ENCODE measurements around the gene TMEM161B.
"Not testable (repeated sequence)": the region's sequence is repeated elsewhere in the genome, so short reads cannot be mapped to it uniquely, and the experiment has no call there.

TMEM161B gene

GRCh38 chr5:88263349-88263748 lies 5.3 kb downstream of the TMEM161B start:
- DNase-seq: no peak
- Mint-ChIP-seq H3K36me3 (ENCODE audit: low read depth) (peaks cover 87% of the 10 kb centered on the region), H3K27me3 (no peaks in the 10 kb centered on the region), H3K4me3 (no peak overlapping the region), H3K9me3 (peaks cover 2% of the 10 kb centered on the region), H3K27ac (no peak overlapping the region), H3K4me1 (ENCODE audit: low read depth) (peaks cover 63% of the 10 kb centered on the region)

GRCh38 chr5:88262116-88262515 lies 6.5 kb downstream of the TMEM161B start:
- H3K9me3 Mint-ChIP-seq: peaks cover 2% of the 10 kb centered on the region
- no peak overlapping the region for H3K27ac Mint-ChIP-seq
- H3K27me3 Mint-ChIP-seq: no peaks in the 10 kb centered on the region
- H3K4me1 Mint-ChIP-seq (ENCODE audit: low read depth): peaks cover 62% of the 10 kb centered on the region
- H3K36me3 Mint-ChIP-seq (ENCODE audit: low read depth): peaks cover 83% of the 10 kb centered on the region
- no peak overlapping the region for H3K4me3 Mint-ChIP-seq
- DNase-seq: no peak

- DNase-seq: no peak
- Mint-ChIP-seq H3K27ac (no peak overlapping the region), H3K36me3 (ENCODE audit: low read depth) (peaks cover 70% of the 10 kb centered on the region), H3K27me3 (no peaks in the 10 kb centered on the region), H3K9me3 (no peaks in the 10 kb centered on the region), H3K4me3 (no peak overlapping the region), H3K4me1 (ENCODE audit: low read depth) (peaks cover 58% of the 10 kb centered on the region)
Measured at GRCh38 chr5:88258636-88259035, 10.0 kb downstream of the TMEM161B start.

- H3K36me3 Mint-ChIP-seq (ENCODE audit: low read depth): peaks cover 66% of the 10 kb centered on the region
- H3K4me3 Mint-ChIP-seq: no peak overlapping the region
Measured at GRCh38 chr5:88256872-88257271, 11.8 kb downstream of the TMEM161B start.

GRCh38 chr5:88256037-88256436 lies 12.6 kb downstream of the TMEM161B start:
- Mint-ChIP-seq H3K4me3 (no peak overlapping the region), H3K27me3 (no peaks in the 10 kb centered on the region), H3K9me3 (no peaks in the 10 kb centered on the region), H3K4me1 (ENCODE audit: low read depth) (peaks cover 57% of the 10 kb centered on the region), H3K36me3 (ENCODE audit: low read depth) (peaks cover 62% of the 10 kb centered on the region), H3K27ac (no peak overlapping the region)
- DNase-seq: no peak

More at GRCh38 chr5:88256872-88257271, 11.8 kb downstream of the TMEM161B start:
- no peak for DNase-seq
- Mint-ChIP-seq H3K27ac (no peak overlapping the region), H3K9me3 (no peaks in the 10 kb centered on the region), H3K27me3 (no peaks in the 10 kb centered on the region), H3K4me1 (ENCODE audit: low read depth) (peaks cover 56% of the 10 kb centered on the region)

GRCh38 chr5:88254320-88254719 lies 14.3 kb downstream of the TMEM161B start:
- H3K4me3 Mint-ChIP-seq: no peak overlapping the region
- H3K9me3 Mint-ChIP-seq: peaks cover 5% of the 10 kb centered on the region
- H3K36me3 Mint-ChIP-seq (ENCODE audit: low read depth): peaks cover 68% of the 10 kb centered on the region
- H3K4me1 Mint-ChIP-seq (ENCODE audit: low read depth): peaks cover 72% of the 10 kb centered on the region
- no peak overlapping the region for H3K27ac Mint-ChIP-seq
- no peak for DNase-seq
- no peaks in the 10 kb centered on the region for H3K27me3 Mint-ChIP-seq

GRCh38 chr5:88251048-88251711 lies 17.5 kb downstream of the TMEM161B start:
- H3K36me3 Mint-ChIP-seq (ENCODE audit: low read depth): peaks cover 72% of the 10 kb centered on the region
- peak; percentile 32 for DNase-seq
- peak overlapping the region; percentile 92 for H3K27ac Mint-ChIP-seq
- H3K4me1 Mint-ChIP-seq (ENCODE audit: low read depth): peaks cover 79% of the 10 kb centered on the region
- no peaks in the 10 kb centered on the region for H3K27me3 Mint-ChIP-seq
- H3K4me3 Mint-ChIP-seq: peak overlapping the region; percentile 36
- H3K9me3 Mint-ChIP-seq: peaks cover 5% of the 10 kb centered on the region

- Mint-ChIP-seq H3K36me3 (ENCODE audit: low read depth) (peaks cover 71% of the 10 kb centered on the region), H3K4me3 (no peak overlapping the region), H3K9me3 (peaks cover 5% of the 10 kb centered on the region), H3K4me1 (ENCODE audit: low read depth) (peaks cover 76% of the 10 kb centered on the region), H3K27ac (peak overlapping the region; percentile 92), H3K27me3 (no peaks in the 10 kb centered on the region)
- no peak for DNase-seq
Measured at GRCh38 chr5:88250010-88250409, 18.6 kb downstream of the TMEM161B start.

- peaks cover 8% of the 10 kb centered on the region for H3K9me3 Mint-ChIP-seq
- peak overlapping the region; percentile 11 for H3K4me3 Mint-ChIP-seq
- H3K27me3 Mint-ChIP-seq: no peaks in the 10 kb centered on the region
- peaks cover 69% of the 10 kb centered on the region for H3K36me3 Mint-ChIP-seq (ENCODE audit: low read depth)
- peaks cover 77% of the 10 kb centered on the region for H3K4me1 Mint-ChIP-seq (ENCODE audit: low read depth)
- H3K27ac Mint-ChIP-seq: peak overlapping the region; percentile 90
- DNase-seq: no peak
Measured at GRCh38 chr5:88248743-88249540, 19.7 kb downstream of the TMEM161B start.

- H3K4me3 Mint-ChIP-seq: no peak overlapping the region
- H3K27me3 Mint-ChIP-seq: no peaks in the 10 kb centered on the region
- DNase-seq: no peak
- peak overlapping the region; percentile 90 for H3K27ac Mint-ChIP-seq
- H3K36me3 Mint-ChIP-seq (ENCODE audit: low read depth): peaks cover 69% of the 10 kb centered on the region
- H3K4me1 Mint-ChIP-seq (ENCODE audit: low read depth): peaks cover 79% of the 10 kb centered on the region
- H3K9me3 Mint-ChIP-seq: peaks cover 8% of the 10 kb centered on the region
Measured at GRCh38 chr5:88248094-88248493, 20.6 kb downstream of the TMEM161B start.

GRCh38 chr5:88245893-88246244 lies 22.8 kb downstream of the TMEM161B start:
- H3K9me3 Mint-ChIP-seq: peaks cover 6% of the 10 kb centered on the region
- peaks cover 76% of the 10 kb centered on the region for H3K4me1 Mint-ChIP-seq (ENCODE audit: low read depth)
- no peaks in the 10 kb centered on the region for H3K27me3 Mint-ChIP-seq
- H3K27ac Mint-ChIP-seq: no peak overlapping the region
- DNase-seq: no peak
- peaks cover 57% of the 10 kb centered on the region for H3K36me3 Mint-ChIP-seq (ENCODE audit: low read depth)
- no peak overlapping the region for H3K4me3 Mint-ChIP-seq

- Mint-ChIP-seq H3K27ac (no peak overlapping the region), H3K9me3 (peaks cover 2% of the 10 kb centered on the region), H3K36me3 (ENCODE audit: low read depth) (peaks cover 55% of the 10 kb centered on the region), H3K4me1 (ENCODE audit: low read depth) (peaks cover 71% of the 10 kb centered on the region), H3K4me3 (no peak overlapping the region), H3K27me3 (no peaks in the 10 kb centered on the region)
- no peak for DNase-seq
Measured at GRCh38 chr5:88245241-88245892, 23.3 kb downstream of the TMEM161B start.

GRCh38 chr5:88244686-88245085 lies 24.0 kb downstream of the TMEM161B start:
- H3K4me1 Mint-ChIP-seq (ENCODE audit: low read depth): peaks cover 64% of the 10 kb centered on the region
- no peak overlapping the region for H3K27ac Mint-ChIP-seq

GRCh38 chr5:88243493-88243892 lies 25.2 kb downstream of the TMEM161B start:
- H3K9me3 Mint-ChIP-seq, H3K4me3 Mint-ChIP-seq, H3K27me3 Mint-ChIP-seq, H3K27ac Mint-ChIP-seq, DNase-seq: not testable (repeated sequence)
- peaks cover 55% of the 10 kb centered on the region for H3K4me1 Mint-ChIP-seq (ENCODE audit: low read depth)
- peaks cover 51% of the 10 kb centered on the region for H3K36me3 Mint-ChIP-seq (ENCODE audit: low read depth)

More at GRCh38 chr5:88244686-88245085, 24.0 kb downstream of the TMEM161B start:
- Mint-ChIP-seq H3K27me3 (no peaks in the 10 kb centered on the region), H3K4me3 (no peak overlapping the region), H3K9me3 (peaks cover 2% of the 10 kb centered on the region), H3K36me3 (ENCODE audit: low read depth) (peaks cover 55% of the 10 kb centered on the region)
- no peak for DNase-seq

- no peak overlapping the region for H3K4me3 Mint-ChIP-seq
- peaks cover 38% of the 10 kb centered on the region for H3K4me1 Mint-ChIP-seq (ENCODE audit: low read depth)
- H3K27me3 Mint-ChIP-seq: no peaks in the 10 kb centered on the region
- H3K36me3 Mint-ChIP-seq (ENCODE audit: low read depth): peaks cover 56% of the 10 kb centered on the region
- no peak overlapping the region for H3K27ac Mint-ChIP-seq
- no peaks in the 10 kb centered on the region for H3K9me3 Mint-ChIP-seq
- DNase-seq: no peak
Measured at GRCh38 chr5:88238732-88239131, 29.9 kb downstream of the TMEM161B start.

All from activated T-cell treated with anti-CD3 and anti-CD28 coated beads, Interleukin-2, amount 50 U/mL, for 24 hours (primary cell).